Smooth muscle cell (in vitro differentiated cells): ENCODE results near the gene CRKL. TPM values are rescaled to one million over a fixed set of nuclear protein-coding genes. Genes with fewer than 3 reads are reported as not detected.

Experiments used
- DNase-seq: peaks from one replicate; lab custom pipeline; 2025; ENCODE audit not compliant: unreplicated experiment; lab: John Stamatoyannopoulos, UW
- H2AFZ ChIP-seq: fragments of 200-600 bp; sonication (generic); 2 replicates; pipeline ENCODE4 v1.6.0; 2016; ENCODE audit warnings: antibody characterized with exemption, low read depth, mild to moderate bottlenecking
- H3F3A ChIP-seq: fragments of 200-600 bp; sonication (generic); 2 replicates; pipeline ENCODE4 v1.6.0; 2017; ENCODE audit warnings: antibody characterized with exemption, low read depth
- H3K27ac ChIP-seq: fragments of 200-600 bp; sonication (generic); 2 replicates; pipeline ENCODE4 v1.5.1; 2016; ENCODE audit warnings: low read depth, mild to moderate bottlenecking
- H3K27me3 ChIP-seq: fragments of 200-600 bp; sonication (generic); 2 replicates; pipeline ENCODE4 v1.6.1; 2016; ENCODE audit warnings: low read depth, mild to moderate bottlenecking
- H3K36me3 ChIP-seq: fragments of 200-600 bp; sonication (generic); 2 replicates; pipeline ENCODE4 v1.5.1; 2016; ENCODE audit warnings: low read depth
- H3K4me1 ChIP-seq: fragments of 200-600 bp; sonication (generic); 2 replicates; pipeline ENCODE4 v1.5.1; 2016; ENCODE audit warnings: low read depth
- H3K4me2 ChIP-seq: fragments of 200-600 bp; sonication (generic); 2 replicates; pipeline ENCODE4 v1.6.0; 2016; ENCODE audit warnings: mild to moderate bottlenecking
- H3K4me3 ChIP-seq: fragments of 200-600 bp; sonication (generic); 2 replicates; pipeline ENCODE4 v1.5.1; 2016; ENCODE audit warnings: mild to moderate bottlenecking
- H3K79me2 ChIP-seq: fragments of 200-600 bp; sonication (generic); 2 replicates; pipeline ENCODE4 v1.6.0; 2016; ENCODE audit warnings: low read depth, mild to moderate bottlenecking
- H3K9ac ChIP-seq: fragments of 200-600 bp; sonication (generic); 2 replicates; pipeline ENCODE4 v1.6.0; 2016; ENCODE audit warnings: low read depth
- H3K9me3 ChIP-seq: fragments of 200-600 bp; sonication (generic); replicated peaks from 2 replicates; pipeline ENCODE4 v1.5.1; 2016; ENCODE audit warnings: low read depth
- H4K20me1 ChIP-seq: fragments of 200-600 bp; sonication (generic); 2 replicates; pipeline ENCODE4 v1.6.0; 2016; ENCODE audit warnings: low read depth
- CTCF ChIP-seq: fragments of 200-600 bp; sonication (generic); IDR thresholded peaks from 2 replicates; pipeline ENCODE4 v1.5.1; 2017; ENCODE audit warnings: borderline replicate concordance, mild to moderate bottlenecking, antibody characterized with exemption; ENCODE audit not compliant: insufficient read depth, poor library complexity, severe bottlenecking
- WGBS: methylation state at CpG from one replicate; pipeline ENCODE4 v1.1.7; 2016; ENCODE audit warnings: low lambda C conversion rate; 5-methylcytosine and 5-hydroxymethylcytosine counted together
- polyA plus RNA-seq: library from polyadenylated mRNA; unstranded; fragments of >200 nt; fragmentation: Nextera tagmentation; extraction: Ambion mirVana; gene quantifications from 2 replicates; pipeline ENCODE4 v1.2.1, GENCODE V29; 2016
- total RNA-seq: library from RNA; depleted of rRNA; stranded (reverse); fragments of >200 nt; gene quantifications from 2 replicates; pipeline ENCODE4 v1.2.3, GENCODE V29; 2014

The CRKL gene
- total and polyA plus RNA-seq, 2 experiments from 2014 or later = 26.6 to 40.9 TPM

GRCh38 chr22:20985720-20986119 lies 68.5 kb downstream of the CRKL start:
- no peak overlapping the region for H2AFZ ChIP-seq
- no peaks in the 10 kb centered on the region for H3K27me3 ChIP-seq
- peaks cover 14% of the 10 kb centered on the region for H3K4me1 ChIP-seq
- no peak overlapping the region for H3K9ac ChIP-seq
- 95% methylated on average over 7 of the region's 7 CpGs for WGBS
- no peaks in the 10 kb centered on the region for H3K9me3 ChIP-seq
- no peaks in the 10 kb centered on the region for H3K36me3 ChIP-seq
- no peak overlapping the region for H3K27ac ChIP-seq
- no peaks in the 10 kb centered on the region for H3F3A ChIP-seq
- peaks cover 18% of the 10 kb centered on the region for H3K79me2 ChIP-seq
- TF ChIP-seq CTCF = no peak
- DNase-seq = no peak
- no peak overlapping the region for H3K4me2 ChIP-seq
- H3K4me3 ChIP-seq = no peak overlapping the region
- no peaks in the 10 kb centered on the region for H4K20me1 ChIP-seq

GRCh38 chr22:20986365-20986764 lies 69.2 kb downstream of the CRKL start:
- H3K79me2 ChIP-seq = peaks cover 18% of the 10 kb centered on the region
- 93% methylated on average over 1 of the region's 1 CpG for WGBS
- H3F3A ChIP-seq = no peaks in the 10 kb centered on the region
- H3K9me3 ChIP-seq = no peaks in the 10 kb centered on the region
- H3K4me2 ChIP-seq = no peak overlapping the region
- no peaks in the 10 kb centered on the region for H3K27me3 ChIP-seq
- no peak for TF ChIP-seq CTCF
- no peak overlapping the region for H2AFZ ChIP-seq
- H4K20me1 ChIP-seq = no peaks in the 10 kb centered on the region
- no peak overlapping the region for H3K27ac ChIP-seq
- DNase-seq = no peak
- H3K36me3 ChIP-seq = no peaks in the 10 kb centered on the region
- H3K9ac ChIP-seq = no peak overlapping the region
- H3K4me3 ChIP-seq = no peak overlapping the region
- peaks cover 8% of the 10 kb centered on the region for H3K4me1 ChIP-seq

- Histone ChIP-seq H3K9ac (no peak overlapping the region), H3K4me1 (peaks cover 6% of the 10 kb centered on the region), H3K27me3 (no peaks in the 10 kb centered on the region), H3K79me2 (peaks cover 16% of the 10 kb centered on the region), H3F3A (no peaks in the 10 kb centered on the region), H3K9me3 (no peaks in the 10 kb centered on the region), H3K36me3 (no peaks in the 10 kb centered on the region), H3K27ac (no peak overlapping the region), H4K20me1 (no peaks in the 10 kb centered on the region), H3K4me2 (no peak overlapping the region), H2AFZ (no peak overlapping the region), H3K4me3 (no peak overlapping the region)
- WGBS = 98% methylated on average over 13 of the region's 14 CpGs
- no peak for DNase-seq
- TF ChIP-seq CTCF = no peak
Measured at GRCh38 chr22:20987375-20987774, 70.2 kb downstream of the CRKL start.

- WGBS = 95% methylated on average over 16 of the region's 16 CpGs
- H4K20me1 ChIP-seq = no peaks in the 10 kb centered on the region
- H3K4me2 ChIP-seq = no peak overlapping the region
- TF ChIP-seq CTCF = no peak
- no peak overlapping the region for H3K4me3 ChIP-seq
- no peak overlapping the region for H2AFZ ChIP-seq
- H3K9ac ChIP-seq = no peak overlapping the region
- H3K27me3 ChIP-seq = no peaks in the 10 kb centered on the region
- H3K4me1 ChIP-seq = no peaks in the 10 kb centered on the region
- peaks cover 4% of the 10 kb centered on the region for H3K79me2 ChIP-seq
- no peaks in the 10 kb centered on the region for H3K36me3 ChIP-seq
- DNase-seq = no peak
- no peaks in the 10 kb centered on the region for H3F3A ChIP-seq
- no peaks in the 10 kb centered on the region for H3K9me3 ChIP-seq
- H3K27ac ChIP-seq = no peak overlapping the region
Measured at GRCh38 chr22:20988573-20989322, 71.5 kb downstream of the CRKL start.
